HFF-Myc (cell line): ENCODE data around the gene ZNF567.

Experiments
- DNase-seq: peaks from one replicate; pipeline ENCODE4 v3.0.0-alpha.2; 2011; ENCODE audit warnings: low read depth; ENCODE audit errors: extremely low read depth
- H3K4me3 ChIP-seq: replicated peaks from 2 replicates; pipeline ENCODE4 v1.5.1; 2011; ENCODE audit warnings: low read depth, mild to moderate bottlenecking, control low read depth, low read length
- CTCF ChIP-seq: IDR thresholded peaks from 2 replicates; pipeline ENCODE4 v1.5.1; 2012; ENCODE audit warnings: mild to moderate bottlenecking, low read depth, low read length, control low read depth; ENCODE audit errors: missing control alignments

The ZNF567 gene

GRCh38 chr19:36750066-36750691, 62.8 kb downstream of the ZNF567 start:
- no peak for TF ChIP-seq CTCF
- H3K4me3 ChIP-seq = no peak overlapping the region
- no peak for DNase-seq
